Measurements from ENCODE around the gene MSANTD2. TPM values are rescaled to one million over a fixed set of nuclear protein-coding genes. Genes with fewer than 3 reads are reported as not detected.

The MSANTD2 gene
- total RNA-seq, 1 donor from 2014 or later, result 18.7 TPM

GRCh38 chr11:124768914-124769313, 31.3 kb downstream of the MSANTD2 start:
- no peak for FAIRE-seq
- no peak overlapping the region for H3K4me3 ChIP-seq (ENCODE audit: insufficient read depth, low read depth, low read length)
- no peak overlapping the region for H3K27ac ChIP-seq (ENCODE audit: low read depth, low read length)
- no peak overlapping the region for H3K9ac ChIP-seq (ENCODE audit: low read length)
- no peak for TF ChIP-seq EZH2 (IDR thresholded peaks at IDR 0.05; ENCODE audit: insufficient read depth, low read length)
- TF ChIP-seq, protein P1, sequence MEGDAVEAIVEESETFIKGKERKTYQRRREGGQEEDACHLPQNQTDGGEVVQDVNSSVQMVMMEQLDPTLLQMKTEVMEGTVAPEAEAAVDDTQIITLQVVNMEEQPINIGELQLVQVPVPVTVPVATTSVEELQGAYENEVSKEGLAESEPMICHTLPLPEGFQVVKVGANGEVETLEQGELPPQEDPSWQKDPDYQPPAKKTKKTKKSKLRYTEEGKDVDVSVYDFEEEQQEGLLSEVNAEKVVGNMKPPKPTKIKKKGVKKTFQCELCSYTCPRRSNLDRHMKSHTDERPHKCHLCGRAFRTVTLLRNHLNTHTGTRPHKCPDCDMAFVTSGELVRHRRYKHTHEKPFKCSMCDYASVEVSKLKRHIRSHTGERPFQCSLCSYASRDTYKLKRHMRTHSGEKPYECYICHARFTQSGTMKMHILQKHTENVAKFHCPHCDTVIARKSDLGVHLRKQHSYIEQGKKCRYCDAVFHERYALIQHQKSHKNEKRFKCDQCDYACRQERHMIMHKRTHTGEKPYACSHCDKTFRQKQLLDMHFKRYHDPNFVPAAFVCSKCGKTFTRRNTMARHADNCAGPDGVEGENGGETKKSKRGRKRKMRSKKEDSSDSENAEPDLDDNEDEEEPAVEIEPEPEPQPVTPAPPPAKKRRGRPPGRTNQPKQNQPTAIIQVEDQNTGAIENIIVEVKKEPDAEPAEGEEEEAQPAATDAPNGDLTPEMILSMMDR (IDR thresholded peaks at IDR 0.05; ENCODE audit: insufficient read depth, low read depth, low read length), result no peak
- H3K36me3 ChIP-seq (ENCODE audit: insufficient read depth, low read length), result peaks cover 13% of the 10 kb centered on the region
- Mint-ChIP-seq H3K36me3 (ENCODE audit: low read depth, unreplicated experiment) (peaks cover 14% of the 10 kb centered on the region), H3K27ac (ENCODE audit: unreplicated experiment) (peak overlapping the region; percentile 6), H3K9me3 (ENCODE audit: unreplicated experiment) (no peaks in the 10 kb centered on the region), H3K4me3 (ENCODE audit: unreplicated experiment) (no peak overlapping the region), H3K27me3 (ENCODE audit: low read depth, unreplicated experiment) (no peaks in the 10 kb centered on the region), H3K4me1 (ENCODE audit: low read depth, unreplicated experiment) (peaks cover 18% of the 10 kb centered on the region)
- H3K9me3 ChIP-seq (ENCODE audit: insufficient read depth, low read depth, low read length), result no peaks in the 10 kb centered on the region
- H3K27me3 ChIP-seq (ENCODE audit: insufficient read depth, low read length), result no peaks in the 10 kb centered on the region
- H2AFZ ChIP-seq (ENCODE audit: low read depth, low read length), result no peak overlapping the region
- H4K20me1 ChIP-seq (ENCODE audit: insufficient read depth, low read length), result peaks cover 4% of the 10 kb centered on the region
- DNase-seq (ENCODE audit: low read depth), result no peak
- H3K4me1 ChIP-seq (ENCODE audit: insufficient read depth, low read length), result peaks cover 17% of the 10 kb centered on the region
- no peaks in the 10 kb centered on the region for H3K79me2 ChIP-seq (ENCODE audit: insufficient read depth, low read length)
- H3K4me2 ChIP-seq (ENCODE audit: low read length), result no peak overlapping the region

- H3K27me3 ChIP-seq (ENCODE audit: insufficient read depth, low read length), result peaks cover 12% of the 10 kb centered on the region
- no peak overlapping the region for H2AFZ ChIP-seq (ENCODE audit: low read depth, low read length)
- peaks cover 3% of the 10 kb centered on the region for H3K27me3 Mint-ChIP-seq (ENCODE audit: low read depth, unreplicated experiment)
- peaks cover 12% of the 10 kb centered on the region for H3K36me3 ChIP-seq (ENCODE audit: insufficient read depth, low read length)
- no peak overlapping the region for H3K27ac Mint-ChIP-seq (ENCODE audit: unreplicated experiment)
- H3K4me3 ChIP-seq (ENCODE audit: insufficient read depth, low read depth, low read length), result no peak overlapping the region
- no peak overlapping the region for H3K4me2 ChIP-seq (ENCODE audit: low read length)
- DNase-seq (ENCODE audit: low read depth) (no peak), FAIRE-seq (no peak)
- H3K9ac ChIP-seq (ENCODE audit: low read length), result no peak overlapping the region
- H3K4me1 ChIP-seq (ENCODE audit: insufficient read depth, low read length), result peaks cover 25% of the 10 kb centered on the region
- peaks cover 12% of the 10 kb centered on the region for H3K36me3 Mint-ChIP-seq (ENCODE audit: low read depth, unreplicated experiment)
- H4K20me1 ChIP-seq (ENCODE audit: insufficient read depth, low read length), result peaks cover 29% of the 10 kb centered on the region
- TF ChIP-seq EZH2 (IDR thresholded peaks at IDR 0.05; ENCODE audit: insufficient read depth, low read length), result no peak
- TF ChIP-seq, protein P1 (IDR thresholded peaks at IDR 0.05; ENCODE audit: insufficient read depth, low read depth, low read length), result no peak
- H3K4me1 Mint-ChIP-seq (ENCODE audit: low read depth, unreplicated experiment), result peaks cover 28% of the 10 kb centered on the region
- H3K79me2 ChIP-seq (ENCODE audit: insufficient read depth, low read length), result no peaks in the 10 kb centered on the region
- no peak overlapping the region for H3K27ac ChIP-seq (ENCODE audit: low read depth, low read length)
- H3K9me3 Mint-ChIP-seq (ENCODE audit: unreplicated experiment), result no peaks in the 10 kb centered on the region
- H3K4me3 Mint-ChIP-seq (ENCODE audit: unreplicated experiment), result no peak overlapping the region
- H3K9me3 ChIP-seq (ENCODE audit: insufficient read depth, low read depth, low read length), result no peaks in the 10 kb centered on the region
Measured at GRCh38 chr11:124766156-124766555, 34.0 kb downstream of the MSANTD2 start.

DNA sequence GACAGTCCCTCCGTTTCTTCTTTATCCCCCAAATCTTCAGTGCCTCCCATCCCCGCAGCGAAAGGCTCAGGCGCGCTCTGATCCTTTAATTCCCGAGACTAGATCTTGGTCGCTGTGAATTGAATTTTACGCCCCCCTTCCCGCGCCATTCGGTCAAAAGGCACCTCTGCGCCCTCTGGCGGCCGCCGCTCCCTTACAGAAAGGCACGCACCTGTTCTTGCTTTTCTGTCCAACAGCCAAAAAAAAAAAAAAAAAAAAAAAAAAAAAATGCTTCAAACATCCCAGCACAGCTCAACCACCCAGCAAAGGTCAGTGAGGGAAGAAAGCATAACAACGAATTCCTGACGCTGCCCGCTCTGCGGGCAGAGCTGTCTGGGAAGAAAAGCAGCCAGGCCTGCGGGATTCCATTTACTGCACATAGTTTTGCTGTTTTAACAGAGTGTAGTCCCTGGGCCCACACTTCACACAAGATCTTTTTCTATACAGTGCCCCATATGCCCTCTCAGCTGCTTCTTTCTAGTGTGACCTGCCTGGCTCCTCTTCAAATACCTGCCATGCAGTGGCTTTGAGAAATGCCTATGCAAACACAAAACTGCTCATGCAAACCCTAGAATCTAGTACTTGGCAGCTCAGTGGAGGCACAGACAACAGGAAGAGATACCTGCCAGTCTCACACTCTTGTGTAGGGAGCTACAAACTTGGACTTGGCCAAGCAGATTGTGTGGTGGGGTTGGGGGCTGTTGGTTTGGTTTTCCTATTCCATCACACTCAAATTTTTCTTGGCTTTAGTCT, 36.9 kb downstream of the MSANTD2 start:
- Mint-ChIP-seq H3K4me1 (ENCODE audit: low read depth, unreplicated experiment) (peaks cover 15% of the 10 kb centered on the region), H3K9me3 (ENCODE audit: unreplicated experiment) (no peaks in the 10 kb centered on the region), H3K27me3 (ENCODE audit: low read depth, unreplicated experiment) (peaks cover 22% of the 10 kb centered on the region), H3K4me3 (ENCODE audit: unreplicated experiment) (peak overlapping the region; percentile 83), H3K36me3 (ENCODE audit: low read depth, unreplicated experiment) (peaks cover 12% of the 10 kb centered on the region), H3K27ac (ENCODE audit: unreplicated experiment) (peak overlapping the region; percentile 50)
- peaks cover 23% of the 10 kb centered on the region for H3K27me3 ChIP-seq (ENCODE audit: insufficient read depth, low read length)
- no peaks in the 10 kb centered on the region for H3K79me2 ChIP-seq (ENCODE audit: insufficient read depth, low read length)
- H4K20me1 ChIP-seq (ENCODE audit: insufficient read depth, low read length), result peaks cover 36% of the 10 kb centered on the region
- no peaks in the 10 kb centered on the region for H3K9me3 ChIP-seq (ENCODE audit: insufficient read depth, low read depth, low read length)
- H3K27ac ChIP-seq (ENCODE audit: low read depth, low read length), result no peak overlapping the region
- peak overlapping the region; percentile 52 for H3K4me3 ChIP-seq (ENCODE audit: insufficient read depth, low read depth, low read length)
- peaks cover 13% of the 10 kb centered on the region for H3K4me1 ChIP-seq (ENCODE audit: insufficient read depth, low read length)
- H3K36me3 ChIP-seq (ENCODE audit: insufficient read depth, low read length), result peaks cover 12% of the 10 kb centered on the region
- DNase-seq (ENCODE audit: low read depth) (peak; percentile 26), FAIRE-seq (no peak)
- TF ChIP-seq, protein P1 (IDR thresholded peaks at IDR 0.05; ENCODE audit: insufficient read depth, low read depth, low read length), result peak; percentile 79
- TF ChIP-seq EZH2 (IDR thresholded peaks at IDR 0.05; ENCODE audit: insufficient read depth, low read length), result no peak
- H2AFZ ChIP-seq (ENCODE audit: low read depth, low read length), result no peak overlapping the region
- H3K4me2 ChIP-seq (ENCODE audit: low read length), result peak overlapping the region; percentile 95
- peak overlapping the region; percentile 49 for H3K9ac ChIP-seq (ENCODE audit: low read length)
